ENCODE measurements around the gene PCGF5.
A peak's percentile ranks its signal among the peaks of the same experiment; 100 is the strongest.
"Not testable (repeated sequence)": the region's sequence is repeated elsewhere in the genome, so short reads cannot be mapped to it uniquely, and the experiment has no call there.

The PCGF5 gene

GRCh38 chr10:91210014-91210413, 10.4 kb upstream of the PCGF5 start:
- DNase-seq (ENCODE audit: low read depth in 2 of 2) = no peak

- no peak for DNase-seq (ENCODE audit: low read depth in 2 of 2)
Observed at GRCh38 chr10:91210435-91210834, 10.0 kb upstream of the PCGF5 start.

- DNase-seq (ENCODE audit: low read depth in 2 of 2) = no peak
Observed at GRCh38 chr10:91211675-91212074, 8.8 kb upstream of the PCGF5 start.

GRCh38 chr10:91214911-91215310, 5.6 kb upstream of the PCGF5 start:
- DNase-seq (ENCODE audit: low read depth in 2 of 2) = no peak

- no peak for DNase-seq (ENCODE audit: low read depth in 2 of 2)
Observed at GRCh38 chr10:91215384-91215783, 5.1 kb upstream of the PCGF5 start.

- no peak for DNase-seq (ENCODE audit: low read depth in 2 of 2)
Observed at GRCh38 chr10:91219371-91220193, 881 bp upstream of the PCGF5 start.

GRCh38 chr10:91220954-91221675, 652 bp downstream of the PCGF5 start:
- DNase-seq (ENCODE audit: low read depth in 2 of 2) = no peak

- DNase-seq (ENCODE audit: low read depth in 2 of 2) = no peak
Observed at GRCh38 chr10:91226093-91226492, 5.6 kb downstream of the PCGF5 start.

GRCh38 chr10:91227576-91227975, 7.1 kb downstream of the PCGF5 start:
- no peak for DNase-seq (ENCODE audit: low read depth in 2 of 2)

- DNase-seq (ENCODE audit: low read depth in 2 of 2) = no peak
Observed at GRCh38 chr10:91229683-91230082, 9.2 kb downstream of the PCGF5 start.

- DNase-seq (ENCODE audit: low read depth in 2 of 2) = no peak
Observed at GRCh38 chr10:91238191-91238590, 17.7 kb downstream of the PCGF5 start.

GRCh38 chr10:91239789-91240188, 19.3 kb downstream of the PCGF5 start:
- DNase-seq (ENCODE audit: low read depth in 2 of 2) = no peak

- no peak for DNase-seq (ENCODE audit: low read depth in 2 of 2)
Observed at GRCh38 chr10:91242940-91243339, 22.5 kb downstream of the PCGF5 start.

- DNase-seq (ENCODE audit: low read depth in 2 of 2) = no peak
Observed at GRCh38 chr10:91247360-91248111, 27.1 kb downstream of the PCGF5 start.

- DNase-seq (ENCODE audit: low read depth in 2 of 2) = no peak
Observed at GRCh38 chr10:91249700-91250099, 29.2 kb downstream of the PCGF5 start.

- no peak for DNase-seq (ENCODE audit: low read depth in 2 of 2)
Observed at GRCh38 chr10:91250341-91250740, 29.9 kb downstream of the PCGF5 start.

- DNase-seq (ENCODE audit: low read depth in 2 of 2) = peak; percentile 4 to 5
Observed at GRCh38 chr10:91251430-91252056, 31.1 kb downstream of the PCGF5 start.

- DNase-seq (ENCODE audit: low read depth in 2 of 2) = no peak
Observed at GRCh38 chr10:91253300-91253699, 32.8 kb downstream of the PCGF5 start.

- no peak for DNase-seq (ENCODE audit: low read depth in 2 of 2)
Observed at GRCh38 chr10:91257310-91257709, 36.8 kb downstream of the PCGF5 start.

- DNase-seq (ENCODE audit: low read depth in 2 of 2) = not testable (repeated sequence)
Observed at GRCh38 chr10:91260417-91260816, 40.0 kb downstream of the PCGF5 start.

- no peak for DNase-seq (ENCODE audit: low read depth in 2 of 2)
Observed at GRCh38 chr10:91271886-91272285, 51.4 kb downstream of the PCGF5 start.

- no peak for DNase-seq (ENCODE audit: low read depth in 2 of 2)
Observed at GRCh38 chr10:91284486-91285090, 64.1 kb downstream of the PCGF5 start.

Measured in stimulated activated CD4-positive, alpha-beta T cell treated with anti-CD3 and anti-CD28 coated beads, Interleukin-1b, Interleukin-23, amount 100 ng/mL, for 1 hour (primary cell).